GM23248 (cell line): ENCODE measurements around the gene RAB12.

Experiments used
- EZH2 ChIP-seq: fragments of 200-600 bp; sonication (generic); IDR thresholded peaks from 2 replicates; pipeline ENCODE4 v1.6.1; 2018; ENCODE audit warnings: antibody characterized with exemption, mild to moderate bottlenecking; ENCODE audit not compliant: insufficient read depth, poor library complexity, severe bottlenecking
- EZH2phosphoT487 ChIP-seq: fragments of 200-600 bp; sonication (generic); IDR thresholded peaks from 2 replicates; pipeline ENCODE4 v1.6.1; 2018; ENCODE audit warnings: antibody characterized with exemption, moderate library complexity, mild to moderate bottlenecking, low read depth; ENCODE audit not compliant: insufficient read depth

DNA sequence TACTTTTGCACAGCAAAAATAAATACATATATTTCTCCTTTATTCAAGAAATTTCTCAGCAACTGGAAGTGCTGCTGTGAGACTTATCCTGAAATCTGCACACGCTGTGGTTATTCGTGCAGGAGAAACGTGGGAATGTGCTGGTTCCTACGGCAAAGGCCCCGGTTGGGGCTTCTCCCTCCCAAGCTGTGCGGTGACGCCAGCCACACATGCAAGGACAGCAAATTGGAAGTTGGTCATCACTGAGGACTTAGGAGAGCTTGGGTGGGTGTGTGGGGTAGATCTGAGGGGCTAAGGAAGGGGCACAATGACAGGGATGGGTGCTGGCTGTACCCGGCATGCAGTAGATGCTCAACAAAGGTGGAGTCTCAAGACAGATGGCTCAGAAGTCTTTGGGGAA lies 79.6 kb downstream of the RAB12 start:
- TF ChIP-seq EZH2phosphoT487 = no peak
- TF ChIP-seq EZH2 = no peak
